OCI-LY7 (cell line): Measurements from ENCODE around the gene QSER1.

ENCODE experiments used
- EZH2phosphoT487 ChIP-seq: fragments of 200-600 bp; sonication (generic); IDR thresholded peaks from 2 replicates; pipeline ENCODE4 v1.6.1; 2018; ENCODE audit warnings: low read depth, borderline replicate concordance, mild to moderate bottlenecking, mixed run types, antibody characterized with exemption, low read length, moderate library complexity, mixed read lengths
- TF ChIP-seq, protein P1 (sequence below): fragments of 200-600 bp; sonication (generic); conservative IDR thresholded peaks from 2 replicates; pipeline ENCODE4 v1.5.1; 2014; ENCODE audit warnings: mild to moderate bottlenecking, antibody characterized with exemption, low read length, moderate library complexity, mixed read lengths

DNA sequence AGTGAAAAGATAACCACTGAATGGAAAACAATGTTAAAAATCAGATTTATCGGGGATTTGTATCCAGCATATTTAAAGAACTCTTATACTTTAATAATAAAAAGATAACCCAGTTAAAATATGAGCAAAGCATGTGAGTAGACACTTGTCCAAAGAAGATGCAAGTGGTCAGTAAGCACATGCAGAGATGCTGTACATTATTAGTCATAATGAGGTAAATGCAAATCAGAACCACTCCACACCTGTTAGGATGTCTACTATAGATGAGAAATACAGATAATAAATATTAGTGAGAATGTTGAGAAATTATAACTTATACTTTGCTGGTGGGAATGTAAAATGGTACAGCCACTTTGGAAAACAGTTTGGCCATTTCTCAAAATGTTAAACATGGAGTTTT is 28.0 kb downstream of the QSER1 start:
- TF ChIP-seq, protein P1, sequence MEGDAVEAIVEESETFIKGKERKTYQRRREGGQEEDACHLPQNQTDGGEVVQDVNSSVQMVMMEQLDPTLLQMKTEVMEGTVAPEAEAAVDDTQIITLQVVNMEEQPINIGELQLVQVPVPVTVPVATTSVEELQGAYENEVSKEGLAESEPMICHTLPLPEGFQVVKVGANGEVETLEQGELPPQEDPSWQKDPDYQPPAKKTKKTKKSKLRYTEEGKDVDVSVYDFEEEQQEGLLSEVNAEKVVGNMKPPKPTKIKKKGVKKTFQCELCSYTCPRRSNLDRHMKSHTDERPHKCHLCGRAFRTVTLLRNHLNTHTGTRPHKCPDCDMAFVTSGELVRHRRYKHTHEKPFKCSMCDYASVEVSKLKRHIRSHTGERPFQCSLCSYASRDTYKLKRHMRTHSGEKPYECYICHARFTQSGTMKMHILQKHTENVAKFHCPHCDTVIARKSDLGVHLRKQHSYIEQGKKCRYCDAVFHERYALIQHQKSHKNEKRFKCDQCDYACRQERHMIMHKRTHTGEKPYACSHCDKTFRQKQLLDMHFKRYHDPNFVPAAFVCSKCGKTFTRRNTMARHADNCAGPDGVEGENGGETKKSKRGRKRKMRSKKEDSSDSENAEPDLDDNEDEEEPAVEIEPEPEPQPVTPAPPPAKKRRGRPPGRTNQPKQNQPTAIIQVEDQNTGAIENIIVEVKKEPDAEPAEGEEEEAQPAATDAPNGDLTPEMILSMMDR = no peak
- TF ChIP-seq EZH2phosphoT487 = no peak
